AML-193 (cell line): ENCODE data around the gene NLN.
A peak's percentile ranks its signal among the peaks of the same experiment; 100 is the strongest.

Source experiments
- DNase-seq, 2 experiments: peaks; one replicate each; lab custom pipeline; 2025; lab: John Stamatoyannopoulos, UW

The NLN gene

DNA sequence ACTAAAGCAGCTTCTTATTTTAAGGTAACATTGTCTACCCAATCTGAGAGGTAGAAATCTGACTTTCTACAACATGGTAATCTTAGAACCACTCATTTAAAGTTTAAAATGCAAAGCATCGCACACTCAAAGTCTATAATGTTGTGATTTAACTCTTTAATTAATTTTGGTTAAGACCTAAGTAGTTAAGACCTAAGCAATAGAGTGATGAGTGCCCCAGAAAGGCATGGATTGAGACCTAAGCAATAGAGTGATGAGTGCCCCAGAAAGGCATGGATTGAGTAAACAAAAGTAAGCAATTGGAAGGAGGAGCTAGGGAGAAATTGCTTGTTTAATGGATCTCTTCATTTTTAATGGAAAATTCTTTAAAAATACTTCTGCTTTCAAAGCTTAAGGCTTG is 86.8 kb downstream of the NLN start:
- no peak for DNase-seq

DNA sequence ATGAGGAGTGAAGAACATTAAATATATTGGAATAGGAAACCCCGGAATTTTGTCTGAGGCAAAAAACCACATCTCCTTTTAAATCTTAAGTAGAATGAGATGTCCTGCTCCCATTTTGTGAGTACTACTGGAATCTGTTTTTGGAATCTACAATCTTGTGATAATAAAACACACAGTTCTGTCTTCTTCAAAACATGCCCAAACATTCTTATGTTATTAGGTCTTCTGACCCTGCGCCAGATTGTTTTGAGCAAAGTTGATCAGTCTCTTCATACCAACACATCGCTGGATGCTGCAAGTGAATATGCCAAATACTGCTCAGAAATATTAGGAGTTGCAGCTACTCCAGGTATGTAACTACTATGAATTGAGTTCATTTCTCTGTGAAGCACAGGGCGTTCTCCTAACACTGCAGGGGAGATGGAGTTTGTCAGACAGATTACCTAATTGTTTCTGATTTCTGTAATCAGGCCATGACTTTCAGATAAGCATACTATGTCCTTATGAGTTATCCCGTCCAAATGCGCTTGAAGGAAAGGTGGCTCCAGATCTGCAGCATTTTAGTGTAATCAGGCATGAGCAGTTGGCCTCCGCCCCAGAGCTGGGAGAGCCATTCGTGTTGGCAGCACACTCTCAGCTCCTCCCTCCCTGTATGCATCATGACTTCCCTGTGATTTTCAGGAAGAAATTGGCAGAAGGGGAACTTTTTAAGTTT is 88.0 kb downstream of the NLN start:
- no peak for DNase-seq

DNA sequence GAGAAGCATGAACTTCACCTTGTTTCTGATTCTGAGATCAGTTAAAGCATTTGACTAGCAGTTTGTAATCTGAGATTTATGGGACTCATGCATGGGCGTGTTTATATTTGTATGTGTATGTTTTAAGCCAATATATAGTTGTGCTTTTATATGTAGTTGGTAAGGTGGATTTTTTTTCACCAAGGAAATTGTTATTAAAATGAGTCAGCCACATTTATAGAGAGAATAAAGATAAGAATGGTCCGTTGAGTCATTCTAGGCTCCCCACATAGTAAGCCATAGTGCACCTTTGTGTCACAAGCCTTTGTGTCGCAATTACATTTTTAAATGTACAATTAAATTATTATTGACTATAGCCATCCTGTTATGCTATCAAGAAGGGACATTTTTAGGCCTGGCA is 89.0 kb downstream of the NLN start:
- no peak for DNase-seq

DNA sequence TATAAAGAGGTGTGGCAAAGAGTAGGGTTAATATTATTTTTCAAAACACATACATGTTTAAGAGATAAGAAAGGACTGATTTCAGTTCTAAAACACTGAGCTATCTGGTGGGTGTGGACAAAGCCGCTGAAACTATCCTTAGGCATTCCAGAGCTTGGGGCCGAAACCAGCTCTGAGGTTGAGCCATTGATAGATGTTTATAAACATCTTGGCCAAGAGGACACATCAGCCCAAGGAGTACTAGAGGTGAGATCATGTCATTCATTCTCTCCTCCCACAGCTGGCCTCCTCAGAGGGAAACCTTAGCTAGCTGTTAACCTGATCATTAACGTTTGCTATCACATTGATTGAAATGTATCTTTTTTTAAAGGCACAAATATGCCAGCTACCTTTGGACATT is 89.9 kb downstream of the NLN start:
- no peak for DNase-seq

DNA sequence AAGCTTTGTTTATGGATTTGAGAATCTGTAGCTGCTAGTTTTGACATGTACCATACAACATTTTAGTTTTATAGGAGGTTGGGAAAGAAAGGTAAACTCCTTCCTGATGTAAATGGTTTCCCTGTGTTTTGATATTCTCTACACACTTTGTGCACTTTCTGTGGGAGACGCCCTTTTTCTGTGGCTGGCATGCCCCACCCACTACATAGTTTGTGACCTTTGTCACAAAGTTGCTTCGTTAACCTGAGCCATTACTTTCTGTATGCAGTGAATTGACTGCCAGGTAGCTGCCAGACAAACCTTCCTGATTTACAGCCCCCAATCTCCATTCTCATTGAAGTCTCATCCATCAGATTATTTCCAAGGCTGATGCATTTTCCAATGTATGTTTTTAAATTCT is 90.6 kb downstream of the NLN start:
- no peak for DNase-seq

DNA sequence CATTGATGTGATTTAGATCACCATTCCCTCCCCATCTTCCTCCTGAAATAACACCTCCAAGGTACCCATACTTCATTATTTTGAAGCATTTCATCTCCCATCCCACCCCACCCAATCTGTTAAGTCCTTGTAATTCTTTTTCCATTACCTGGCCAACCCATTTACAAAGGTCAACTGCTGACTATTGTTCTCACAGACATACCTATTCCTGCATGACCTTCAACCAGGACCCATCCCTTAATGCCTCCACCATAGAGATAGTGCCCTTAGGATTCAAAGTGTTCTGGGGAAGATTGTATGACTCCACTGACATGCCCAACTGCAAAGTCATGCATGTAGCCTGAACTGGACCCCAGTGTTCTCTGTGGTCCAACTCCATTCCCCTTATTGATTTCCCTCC is 91.2 kb downstream of the NLN start:
- no peak for DNase-seq

DNA sequence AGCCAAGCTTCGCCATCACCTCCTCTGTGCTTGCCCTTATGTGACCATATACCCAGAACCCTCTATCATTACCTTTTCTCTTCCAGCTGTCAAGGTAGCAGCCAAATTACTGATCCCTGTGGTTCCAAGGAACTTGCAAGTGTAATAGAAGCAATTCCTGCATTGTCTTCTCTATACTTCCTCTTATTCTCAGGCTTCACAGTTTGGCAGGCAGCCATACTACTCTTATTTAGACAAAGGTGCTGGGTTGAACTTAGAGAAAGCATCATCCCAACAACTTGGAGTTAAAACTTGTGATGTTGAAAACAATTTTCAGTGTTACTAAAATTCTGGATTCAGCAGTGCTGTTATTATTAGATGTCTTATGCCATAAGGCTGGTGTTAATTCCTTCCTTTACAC is 93.2 kb downstream of the NLN start:
- peak; percentile 17 to 37 for DNase-seq

DNA sequence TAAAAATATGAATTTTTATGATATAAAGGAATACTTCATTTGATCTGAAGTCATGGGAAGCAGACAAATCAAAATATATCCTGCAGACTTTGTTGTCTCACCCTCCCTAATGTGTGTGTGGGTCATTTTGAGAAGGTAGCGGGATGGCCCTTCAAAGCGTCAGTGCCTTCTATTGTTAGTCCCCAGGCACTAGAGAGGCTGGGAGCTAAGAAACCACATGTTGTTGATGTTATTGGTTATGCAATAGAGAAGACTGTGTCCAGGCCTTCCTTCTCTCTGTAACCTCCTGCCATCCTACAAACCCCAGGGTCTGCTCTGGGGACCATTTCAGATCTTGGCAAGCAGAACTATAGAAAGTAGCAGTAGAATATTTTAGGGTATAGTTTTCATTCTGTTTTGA is 94.7 kb downstream of the NLN start:
- DNase-seq: peak; percentile 11 to 22

DNA sequence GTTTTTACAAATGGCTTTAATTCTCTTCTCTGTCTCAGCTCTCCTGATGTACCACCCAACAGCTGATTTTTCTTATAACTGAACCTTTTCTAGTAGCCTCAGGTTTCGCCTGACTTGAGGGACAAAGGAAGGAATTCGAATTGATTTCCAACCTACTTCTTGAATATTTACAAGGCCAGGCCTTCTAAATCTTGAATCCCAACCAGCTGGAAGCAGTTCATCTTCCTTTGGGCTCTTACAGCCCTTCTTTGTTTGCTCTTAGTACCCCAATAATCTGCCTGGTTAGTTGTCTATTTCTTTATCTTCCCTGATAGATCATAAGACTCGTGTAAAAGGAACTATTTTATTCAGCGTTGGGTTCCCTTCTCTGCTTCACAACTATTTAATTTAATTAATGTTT is 95.9 kb downstream of the NLN start:
- no peak for DNase-seq

DNA sequence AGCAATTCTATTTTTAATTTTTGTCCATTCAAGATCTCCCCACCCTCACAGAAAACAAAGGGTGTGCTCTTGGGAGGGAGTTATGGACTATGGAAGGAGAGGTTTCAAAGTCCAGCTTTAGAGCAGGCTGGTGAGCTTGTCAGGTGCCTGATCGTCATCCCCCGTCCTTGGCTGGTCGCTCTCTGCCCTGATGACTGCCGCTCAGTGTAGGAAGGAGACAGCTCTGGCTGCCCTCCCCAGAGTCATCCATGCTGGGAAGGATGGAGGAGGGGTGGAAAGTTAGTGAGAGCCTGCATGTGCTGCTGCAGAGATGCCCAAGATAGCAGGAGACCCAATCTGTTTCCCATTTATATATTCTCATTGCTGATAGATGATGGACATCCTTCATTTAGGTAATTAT is 96.6 kb downstream of the NLN start:
- no peak for DNase-seq

DNA sequence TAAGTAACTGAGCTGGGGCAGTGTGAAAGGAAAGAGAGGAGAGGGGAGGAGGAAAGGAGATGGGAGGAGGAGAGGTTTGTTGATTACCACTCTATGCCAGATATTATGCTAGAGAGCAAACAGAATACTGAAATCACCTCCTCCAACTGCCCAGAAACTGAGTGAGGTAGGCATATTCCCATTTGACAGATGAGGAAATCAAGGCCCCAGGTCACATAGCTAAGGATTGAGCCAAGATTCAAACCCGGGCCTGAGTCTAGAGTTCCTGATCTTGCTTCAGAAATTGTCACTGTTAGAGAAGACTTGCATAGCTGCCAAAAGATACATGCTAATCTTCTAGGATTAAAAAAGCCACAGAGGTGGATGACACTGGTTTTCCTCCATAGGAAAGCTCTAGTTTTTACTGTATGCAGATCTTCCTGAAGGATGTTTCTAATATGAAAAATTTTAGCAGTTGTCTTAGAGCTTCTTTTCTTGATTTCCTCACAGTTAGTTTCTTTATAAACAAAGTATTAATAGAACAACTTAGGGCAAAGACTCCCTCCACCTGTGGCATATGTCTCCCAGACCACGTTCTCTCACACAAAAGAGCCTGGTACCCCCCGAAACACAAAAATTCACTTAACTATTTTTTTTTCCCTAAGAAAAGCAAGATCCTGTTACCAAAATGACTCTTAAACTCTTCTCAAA is 97.4 kb downstream of the NLN start:
- DNase-seq: no peak

DNA sequence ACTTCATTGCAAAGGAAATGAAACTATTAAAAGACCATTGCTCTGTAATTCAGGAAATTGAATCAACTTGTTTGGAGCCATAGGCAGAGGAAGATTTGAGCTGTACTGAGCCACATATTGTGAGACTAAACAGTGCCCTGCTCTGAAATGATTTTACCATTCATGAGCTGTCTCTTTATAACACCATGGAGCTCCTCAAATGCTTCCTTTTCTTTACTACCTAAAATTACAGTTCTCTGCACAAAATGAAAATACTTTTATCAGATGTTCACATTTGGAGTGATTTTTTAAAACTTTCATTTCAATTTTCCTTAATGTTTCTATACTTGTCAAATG is 97.9 kb downstream of the NLN start:
- DNase-seq: no peak

DNA sequence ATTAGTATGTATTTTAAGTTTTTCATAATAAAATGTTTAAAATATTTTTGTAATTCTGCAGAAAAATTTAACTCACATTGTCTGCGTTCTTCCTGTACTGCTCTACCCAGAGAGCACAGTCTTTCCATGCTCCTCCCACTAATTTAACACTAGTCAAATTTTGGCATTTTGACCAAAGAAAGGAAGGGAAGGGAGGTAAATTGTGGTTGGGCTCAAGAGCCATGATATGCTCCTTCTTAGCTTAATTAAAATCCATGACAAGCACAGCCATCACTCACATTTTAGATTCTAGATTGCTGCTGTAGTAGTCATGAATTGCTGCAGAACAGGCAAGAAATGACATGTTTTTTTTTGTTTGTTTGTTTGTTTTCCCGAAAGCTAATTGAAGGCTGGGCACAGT is 98.4 kb downstream of the NLN start:
- no peak for DNase-seq

DNA sequence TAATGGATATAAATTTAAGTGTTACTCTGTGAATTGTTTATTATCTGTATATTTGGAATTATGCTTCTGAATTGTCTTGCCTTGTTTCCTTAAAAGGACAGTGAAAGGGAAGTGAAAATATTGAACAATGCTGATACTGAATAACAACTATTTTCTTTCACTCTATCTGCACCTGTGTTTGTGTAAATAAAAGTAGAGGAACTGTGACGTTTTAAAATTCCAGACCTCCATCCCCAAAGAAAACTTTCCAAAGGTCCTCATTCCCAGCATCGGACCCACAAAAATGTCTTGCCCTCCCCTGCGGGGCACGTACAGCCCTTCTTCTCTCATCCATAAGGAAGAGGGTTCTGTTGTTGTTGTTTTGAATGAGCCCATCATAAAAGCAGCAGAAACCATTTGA is 100.0 kb downstream of the NLN start:
- DNase-seq: no peak

DNA sequence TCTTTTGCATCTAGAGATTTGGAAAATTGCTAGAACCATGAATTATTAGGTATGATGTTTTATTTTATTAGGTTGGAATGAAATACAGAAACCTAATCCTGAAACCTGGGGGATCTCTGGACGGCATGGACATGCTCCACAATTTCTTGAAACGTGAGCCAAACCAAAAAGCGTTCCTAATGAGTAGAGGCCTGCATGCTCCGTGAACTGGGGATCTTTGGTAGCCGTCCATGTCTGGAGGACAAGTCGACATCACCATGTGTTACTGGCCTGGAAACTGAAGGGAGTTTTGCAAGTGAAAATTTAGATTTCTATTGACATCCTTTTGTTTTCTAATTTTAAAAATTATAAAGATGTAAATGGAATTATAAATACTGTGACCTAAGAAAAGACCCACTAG is 100.7 kb downstream of the NLN start:
- no peak for DNase-seq

DNA sequence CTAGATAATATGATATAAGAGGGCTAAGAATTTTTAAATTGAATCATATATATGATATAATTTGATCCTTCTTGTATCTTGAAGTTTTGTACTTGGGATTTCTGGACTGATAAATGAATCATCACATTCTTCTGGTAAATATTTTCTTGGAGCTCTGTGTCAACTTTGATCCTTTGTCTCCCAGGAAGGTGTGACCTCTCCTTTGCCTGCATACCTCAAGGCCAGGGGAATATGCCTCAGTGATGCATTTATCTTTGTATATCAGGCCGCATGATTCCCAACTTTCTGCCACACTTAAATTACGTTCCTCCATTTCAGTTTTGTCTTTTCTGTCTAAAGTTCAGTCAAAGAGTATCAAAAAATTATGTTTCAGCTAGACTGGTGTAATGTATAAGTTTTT is 101.2 kb downstream of the NLN start:
- no peak for DNase-seq

DNA sequence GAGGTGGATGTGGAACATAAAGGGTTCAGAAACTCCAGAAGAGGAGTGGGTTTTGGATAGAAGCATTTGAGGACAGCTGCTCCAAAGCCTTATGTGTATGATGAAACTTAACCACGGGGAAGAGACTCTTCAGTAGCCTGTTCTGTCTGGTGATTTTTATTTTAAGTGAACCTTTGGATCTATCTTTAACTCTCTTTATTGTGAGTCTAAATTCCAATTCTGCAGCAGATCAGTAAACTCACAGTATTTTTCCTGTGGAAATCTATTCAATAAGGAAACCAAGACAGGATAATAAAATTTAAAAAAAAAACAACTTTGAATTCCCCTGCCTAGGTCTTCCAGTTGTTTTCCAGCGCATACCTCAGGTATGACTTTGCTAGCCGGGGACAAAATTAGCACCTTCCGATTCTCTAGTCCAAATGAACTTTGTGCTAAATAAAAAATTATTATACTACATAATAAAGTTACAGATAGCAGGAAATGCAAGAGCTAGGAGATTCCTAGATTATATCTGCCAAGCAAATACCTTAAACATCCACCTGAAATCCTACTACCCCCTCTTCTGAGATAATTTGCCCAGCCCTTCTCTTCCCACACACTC is 101.9 kb downstream of the NLN start:
- no peak for DNase-seq

DNA sequence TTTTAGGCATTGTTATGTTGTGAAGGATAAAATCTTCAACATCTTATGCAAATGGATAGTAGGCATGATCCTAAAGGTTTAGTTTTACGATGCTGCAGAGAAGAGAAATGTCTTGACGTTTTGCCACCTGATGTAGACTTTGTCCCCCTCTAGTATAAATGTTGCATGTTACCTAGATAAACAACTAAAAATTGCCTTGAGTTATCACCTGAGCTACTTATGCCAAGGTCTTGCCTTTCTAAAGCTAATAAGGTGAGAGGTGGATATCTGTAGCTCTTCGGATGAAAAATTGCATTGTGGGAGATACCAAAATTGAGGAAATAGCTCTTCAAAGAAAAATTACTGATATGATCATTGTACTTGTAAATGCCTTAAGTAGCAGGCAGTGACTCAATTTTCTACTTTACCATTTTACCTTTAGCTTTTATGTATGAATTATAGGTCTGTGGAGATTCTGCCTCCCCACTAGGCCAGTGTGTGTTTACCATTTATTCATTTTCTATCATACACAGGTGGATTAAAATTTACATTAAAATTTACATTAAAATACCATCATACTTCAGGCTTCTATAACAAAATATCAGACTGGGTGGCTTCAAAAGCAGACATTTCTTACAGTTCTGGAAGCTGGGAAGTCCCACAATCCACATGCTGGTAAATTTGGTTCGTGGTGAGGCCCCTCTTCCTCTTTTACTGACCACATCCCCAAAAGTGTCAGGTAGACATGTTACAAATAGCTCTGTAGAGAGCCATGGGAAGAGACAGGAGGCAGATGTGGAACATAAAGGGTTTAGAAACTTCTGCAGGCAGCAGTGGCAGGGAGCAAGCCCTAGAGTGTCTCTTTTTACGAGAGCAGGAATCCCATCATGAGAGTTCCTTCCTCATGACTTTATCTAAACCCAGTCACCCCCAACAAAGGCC is 103.7 kb downstream of the NLN start:
- peak; percentile 87 to 91 for DNase-seq

DNA sequence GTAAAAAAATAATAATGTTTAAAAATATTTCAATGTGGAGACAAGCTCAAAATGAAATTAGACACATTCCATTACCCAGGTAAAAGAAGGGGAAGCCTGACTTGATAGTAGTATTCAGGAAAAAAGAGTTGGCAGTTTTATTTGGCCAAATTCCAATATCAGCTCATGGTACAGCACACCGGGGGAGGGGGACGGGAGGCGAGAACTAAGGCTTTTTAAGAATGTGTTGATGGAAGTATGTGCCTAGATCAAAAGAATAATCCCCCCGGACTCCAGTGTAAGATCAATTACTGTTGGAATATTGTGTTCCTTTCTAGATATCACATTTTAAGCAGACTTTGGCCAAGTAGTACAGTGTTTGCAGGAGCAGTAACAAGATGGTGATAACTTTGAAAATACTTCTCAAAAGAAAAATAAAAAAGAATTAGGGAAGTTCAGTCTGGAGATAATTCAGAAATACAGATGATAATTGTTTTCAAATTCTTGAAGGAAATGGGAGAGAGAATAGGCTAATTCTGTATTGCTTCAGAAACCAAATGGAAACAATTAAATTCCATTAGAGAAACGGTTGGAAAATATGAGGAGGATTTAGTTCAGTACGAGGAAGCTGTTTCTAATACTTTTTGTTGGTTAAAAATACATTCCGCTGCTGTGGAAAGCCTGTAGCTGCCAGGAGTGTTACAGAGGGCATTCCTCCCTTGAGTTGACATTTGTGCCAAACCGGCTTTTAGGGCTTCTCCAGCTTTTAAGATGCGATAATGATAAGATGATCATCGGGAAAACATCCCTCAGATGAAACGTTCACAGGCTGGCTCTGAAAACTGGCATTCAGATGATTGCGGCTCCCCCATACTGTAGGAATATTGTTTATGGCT is 106.3 kb downstream of the NLN start:
- DNase-seq: no peak

DNA sequence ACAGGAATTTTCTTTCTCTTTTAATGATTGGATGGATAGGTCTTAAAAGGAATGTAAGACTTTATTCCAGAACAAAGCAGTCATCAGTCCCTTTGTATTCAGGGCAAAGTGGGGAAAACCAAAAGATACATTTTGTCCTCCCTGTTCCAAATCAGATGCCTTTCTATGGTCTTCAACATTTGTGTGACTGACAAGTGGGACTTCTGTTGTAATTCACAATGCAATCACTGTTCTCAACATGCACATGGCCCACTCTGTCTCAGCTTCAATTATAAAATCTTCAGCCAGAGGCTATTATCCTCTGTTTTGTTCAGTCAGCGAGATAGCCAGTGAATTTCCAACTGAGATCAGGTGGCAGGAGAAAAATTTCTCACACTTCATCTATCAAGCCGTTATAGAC is 108.9 kb downstream of the NLN start:
- no peak for DNase-seq

DNA sequence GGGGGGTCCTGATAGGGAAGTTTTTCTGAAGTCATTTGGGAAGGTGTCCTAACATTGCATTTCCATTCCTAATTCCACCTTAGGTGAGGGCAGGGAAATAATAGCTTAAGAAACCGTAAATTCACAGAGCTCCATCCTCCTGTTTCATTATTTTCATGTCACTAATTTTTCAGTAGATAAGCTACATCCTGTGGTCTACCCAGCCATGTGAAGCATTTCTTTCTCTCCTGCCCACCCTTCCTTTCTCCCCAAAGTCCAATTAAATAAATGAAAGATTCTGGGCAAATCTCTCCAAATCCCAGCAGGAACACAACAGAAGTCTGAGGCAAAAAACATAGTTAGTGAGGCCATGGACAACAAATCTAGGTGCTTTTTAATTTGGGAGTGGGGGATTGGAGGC is 109.3 kb downstream of the NLN start:
- DNase-seq: no peak

DNA sequence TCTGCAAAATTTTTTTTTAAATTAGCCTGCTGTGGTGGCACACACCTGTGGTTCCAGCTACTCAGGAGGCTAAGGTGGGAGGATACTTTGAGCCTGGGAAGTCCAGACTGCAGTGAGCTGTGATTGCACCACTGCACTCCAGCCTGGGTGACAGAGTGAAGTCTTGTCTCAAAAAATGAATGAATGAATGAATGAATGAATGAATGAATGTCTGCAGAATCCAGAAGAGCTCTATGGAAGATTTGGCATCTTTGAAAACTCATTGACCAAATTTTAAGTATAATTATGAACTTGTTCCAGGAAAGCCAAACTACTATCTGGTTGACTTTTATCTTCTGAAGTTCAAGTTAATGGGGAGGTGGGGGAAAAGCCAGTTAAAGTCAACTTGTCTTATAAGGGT is 110.1 kb downstream of the NLN start:
- no peak for DNase-seq
